ENCODE data around the gene CADM2.

The CADM2 gene

DNA sequence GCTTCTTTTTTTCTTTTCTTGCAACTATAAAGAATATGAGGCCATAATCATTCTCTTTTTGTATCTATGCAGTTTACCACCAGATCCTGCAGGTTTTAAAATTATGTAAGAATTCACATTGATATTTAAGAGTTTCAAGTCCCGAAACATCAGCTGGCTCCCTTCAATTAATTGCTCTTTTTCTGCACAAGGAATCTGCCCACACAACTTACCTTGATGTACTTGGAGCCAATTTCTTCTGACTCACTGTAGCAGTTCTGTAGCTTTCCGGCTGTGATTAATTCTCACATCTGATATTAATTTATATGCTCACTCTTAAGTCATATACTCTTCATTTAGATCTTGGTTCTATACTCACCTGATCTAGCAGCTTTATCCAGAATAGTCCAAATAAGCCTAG is 781.8 kb downstream of the CADM2 start:
- H3K79me2 ChIP-seq (ENCODE audit: insufficient read depth, low read depth) = no peaks in the 10 kb centered on the region
- H4K20me1 ChIP-seq (ENCODE audit: insufficient read depth) = no peaks in the 10 kb centered on the region
- no peak overlapping the region for H3K4me2 ChIP-seq
- H3K36me3 ChIP-seq (ENCODE audit: insufficient read depth) = no peaks in the 10 kb centered on the region
- H3K9ac ChIP-seq = no peak overlapping the region
- TF ChIP-seq, protein P1, sequence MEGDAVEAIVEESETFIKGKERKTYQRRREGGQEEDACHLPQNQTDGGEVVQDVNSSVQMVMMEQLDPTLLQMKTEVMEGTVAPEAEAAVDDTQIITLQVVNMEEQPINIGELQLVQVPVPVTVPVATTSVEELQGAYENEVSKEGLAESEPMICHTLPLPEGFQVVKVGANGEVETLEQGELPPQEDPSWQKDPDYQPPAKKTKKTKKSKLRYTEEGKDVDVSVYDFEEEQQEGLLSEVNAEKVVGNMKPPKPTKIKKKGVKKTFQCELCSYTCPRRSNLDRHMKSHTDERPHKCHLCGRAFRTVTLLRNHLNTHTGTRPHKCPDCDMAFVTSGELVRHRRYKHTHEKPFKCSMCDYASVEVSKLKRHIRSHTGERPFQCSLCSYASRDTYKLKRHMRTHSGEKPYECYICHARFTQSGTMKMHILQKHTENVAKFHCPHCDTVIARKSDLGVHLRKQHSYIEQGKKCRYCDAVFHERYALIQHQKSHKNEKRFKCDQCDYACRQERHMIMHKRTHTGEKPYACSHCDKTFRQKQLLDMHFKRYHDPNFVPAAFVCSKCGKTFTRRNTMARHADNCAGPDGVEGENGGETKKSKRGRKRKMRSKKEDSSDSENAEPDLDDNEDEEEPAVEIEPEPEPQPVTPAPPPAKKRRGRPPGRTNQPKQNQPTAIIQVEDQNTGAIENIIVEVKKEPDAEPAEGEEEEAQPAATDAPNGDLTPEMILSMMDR (conservative IDR thresholded peaks at IDR 0.05; ENCODE audit: low read depth, low read length) = no peak
- no peak overlapping the region for H3K4me3 ChIP-seq (IDR thresholded peaks at IDR 0.05; ENCODE audit: insufficient read depth, low read depth, low read length)
- no peak overlapping the region for H3K27ac ChIP-seq
- no peaks in the 10 kb centered on the region for H3K4me1 ChIP-seq (ENCODE audit: low read depth, poor library complexity, severe bottlenecking)
- no peak overlapping the region for H2AFZ ChIP-seq (ENCODE audit: low read depth)
- H3K27me3 ChIP-seq (ENCODE audit: insufficient read depth, low read depth) = no peaks in the 10 kb centered on the region

DNA sequence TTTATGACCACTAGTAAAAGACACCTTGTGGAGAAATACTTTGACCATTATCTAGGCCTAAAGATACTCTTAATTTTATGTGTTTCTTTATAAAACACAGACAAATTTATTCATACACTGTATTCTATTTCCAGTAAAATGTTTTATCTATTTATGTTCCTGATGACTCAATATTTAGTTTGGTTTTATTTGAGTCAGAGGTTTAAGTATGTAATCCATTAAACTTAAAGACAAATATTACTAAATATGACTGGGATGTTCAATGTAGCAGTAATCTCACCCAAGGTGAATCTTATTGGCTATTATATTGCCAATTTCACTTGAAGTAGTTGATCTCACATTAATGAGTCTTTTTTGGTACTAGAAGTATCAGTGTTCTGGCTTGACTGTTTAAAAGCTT is 799.7 kb downstream of the CADM2 start:
- H3K36me3 ChIP-seq (ENCODE audit: insufficient read depth) = no peaks in the 10 kb centered on the region
- no peak overlapping the region for H2AFZ ChIP-seq (ENCODE audit: low read depth)
- H3K27ac ChIP-seq = no peak overlapping the region
- no peak overlapping the region for H3K4me2 ChIP-seq
- TF ChIP-seq, protein P1 (conservative IDR thresholded peaks at IDR 0.05; ENCODE audit: low read depth, low read length) = no peak
- no peaks in the 10 kb centered on the region for H3K4me1 ChIP-seq (ENCODE audit: low read depth, poor library complexity, severe bottlenecking)
- no peaks in the 10 kb centered on the region for H4K20me1 ChIP-seq (ENCODE audit: insufficient read depth)
- H3K79me2 ChIP-seq (ENCODE audit: insufficient read depth, low read depth) = no peaks in the 10 kb centered on the region
- H3K9ac ChIP-seq = no peak overlapping the region
- H3K4me3 ChIP-seq (IDR thresholded peaks at IDR 0.05; ENCODE audit: insufficient read depth, low read depth, low read length) = no peak overlapping the region
- no peaks in the 10 kb centered on the region for H3K27me3 ChIP-seq (ENCODE audit: insufficient read depth, low read depth)

GRCh38 chr3:85760342-85760741 is 801.6 kb downstream of the CADM2 start:
- H3K27me3 ChIP-seq (ENCODE audit: insufficient read depth, low read depth) = no peaks in the 10 kb centered on the region
- TF ChIP-seq, protein P1 (conservative IDR thresholded peaks at IDR 0.05; ENCODE audit: low read depth, low read length) = no peak
- no peaks in the 10 kb centered on the region for H3K4me1 ChIP-seq (ENCODE audit: low read depth, poor library complexity, severe bottlenecking)
- H3K9ac ChIP-seq = no peak overlapping the region
- no peak overlapping the region for H2AFZ ChIP-seq (ENCODE audit: low read depth)
- H3K4me2 ChIP-seq = no peak overlapping the region
- no peaks in the 10 kb centered on the region for H4K20me1 ChIP-seq (ENCODE audit: insufficient read depth)
- H3K27ac ChIP-seq = no peak overlapping the region
- no peaks in the 10 kb centered on the region for H3K36me3 ChIP-seq (ENCODE audit: insufficient read depth)
- H3K79me2 ChIP-seq (ENCODE audit: insufficient read depth, low read depth) = no peaks in the 10 kb centered on the region
- no peak overlapping the region for H3K4me3 ChIP-seq (IDR thresholded peaks at IDR 0.05; ENCODE audit: insufficient read depth, low read depth, low read length)

GRCh38 chr3:85780806-85781205 is 822.0 kb downstream of the CADM2 start:
- no peak overlapping the region for H3K4me3 ChIP-seq (IDR thresholded peaks at IDR 0.05; ENCODE audit: insufficient read depth, low read depth, low read length)
- H4K20me1 ChIP-seq (ENCODE audit: insufficient read depth) = no peaks in the 10 kb centered on the region
- no peaks in the 10 kb centered on the region for H3K27me3 ChIP-seq (ENCODE audit: insufficient read depth, low read depth)
- TF ChIP-seq, protein P1 (conservative IDR thresholded peaks at IDR 0.05; ENCODE audit: low read depth, low read length) = no peak
- no peaks in the 10 kb centered on the region for H3K36me3 ChIP-seq (ENCODE audit: insufficient read depth)
- H2AFZ ChIP-seq (ENCODE audit: low read depth) = no peak overlapping the region
- no peak overlapping the region for H3K27ac ChIP-seq
- H3K79me2 ChIP-seq (ENCODE audit: insufficient read depth, low read depth) = no peaks in the 10 kb centered on the region
- H3K4me1 ChIP-seq (ENCODE audit: low read depth, poor library complexity, severe bottlenecking) = no peaks in the 10 kb centered on the region
- H3K4me2 ChIP-seq = no peak overlapping the region
- no peak overlapping the region for H3K9ac ChIP-seq

All from KMS-11 (cell line).